Chondrocyte (in vitro differentiated cells): ENCODE measurements around the gene PLA1A. TPM values are rescaled to one million over a fixed set of nuclear protein-coding genes. Genes with fewer than 3 reads are reported as not detected.

Source experiments
- DNase-seq: peaks from one replicate; pipeline ENCODE4 v3.0.0; 2021; ENCODE audit warnings: mixed read lengths, low spot score
- H3K27ac Mint-ChIP-seq: one replicate; pipeline ENCODE4 v1.8.0; 2021; ENCODE audit warnings: mild to moderate bottlenecking, moderate library complexity, mixed read lengths; ENCODE audit not compliant: unreplicated experiment
- H3K27me3 Mint-ChIP-seq: 2 replicates; pipeline ENCODE4 v1.8.0; 2021; ENCODE audit warnings: low read depth, mixed read lengths
- H3K36me3 Mint-ChIP-seq: 2 replicates; pipeline ENCODE4 v1.8.0; 2021; ENCODE audit warnings: low read depth, mixed read lengths
- H3K4me1 Mint-ChIP-seq: 2 replicates; pipeline ENCODE4 v1.8.0; 2021; ENCODE audit warnings: low read depth, mild to moderate bottlenecking, mixed read lengths
- H3K4me3 Mint-ChIP-seq: one replicate; pipeline ENCODE4 v1.8.0; 2021; ENCODE audit warnings: mild to moderate bottlenecking, moderate library complexity, mixed read lengths; ENCODE audit not compliant: unreplicated experiment
- H3K9me3 Mint-ChIP-seq: 2 replicates; pipeline ENCODE4 v1.8.0; 2021; ENCODE audit warnings: low read depth, mixed read lengths
- CTCF ChIP-seq: fragments of 200-600 bp; sonication (generic); IDR thresholded peaks from 2 replicates; pipeline ENCODE4 v1.5.0; 2021; ENCODE audit warnings: antibody characterized with exemption, mild to moderate bottlenecking, moderate library complexity
- total RNA-seq: library from RNA; stranded (reverse); gene quantifications from 3 replicates; pipeline ENCODE4 v1.2.1, GENCODE V29; 2021

Gene PLA1A
- total RNA-seq, 1 donor from 2014 or later, result 0.55 TPM

- no peak overlapping the region for H3K4me3 Mint-ChIP-seq
- no peak overlapping the region for H3K27ac Mint-ChIP-seq
- no peak for DNase-seq
Measured at GRCh38 chr3:119636249-119636648, 38.6 kb downstream of the PLA1A start.

GRCh38 chr3:119636891-119637611, 39.4 kb downstream of the PLA1A start:
- Mint-ChIP-seq H3K4me1 (peaks cover 30% of the 10 kb centered on the region), H3K27me3 (no peaks in the 10 kb centered on the region), H3K4me3 (no peak overlapping the region), H3K9me3 (peaks cover 4% of the 10 kb centered on the region), H3K36me3 (no peaks in the 10 kb centered on the region), H3K27ac (peak overlapping the region; percentile 27)
- TF ChIP-seq CTCF, result no peak
- no peak for DNase-seq

More at GRCh38 chr3:119636249-119636648, 38.6 kb downstream of the PLA1A start:
- Mint-ChIP-seq H3K4me1 (peaks cover 38% of the 10 kb centered on the region), H3K36me3 (no peaks in the 10 kb centered on the region), H3K9me3 (peaks cover 1% of the 10 kb centered on the region), H3K27me3 (no peaks in the 10 kb centered on the region)
- TF ChIP-seq CTCF, result no peak

- no peaks in the 10 kb centered on the region for H3K27me3 Mint-ChIP-seq
- DNase-seq, result no peak
- no peak overlapping the region for H3K4me3 Mint-ChIP-seq
- peaks cover 4% of the 10 kb centered on the region for H3K9me3 Mint-ChIP-seq
- peak overlapping the region; percentile 93 for H3K27ac Mint-ChIP-seq
- TF ChIP-seq CTCF, result no peak
- no peaks in the 10 kb centered on the region for H3K36me3 Mint-ChIP-seq
- peaks cover 25% of the 10 kb centered on the region for H3K4me1 Mint-ChIP-seq
Measured at GRCh38 chr3:119637679-119638477, 40.2 kb downstream of the PLA1A start.

GRCh38 chr3:119639494-119640350, 42.0 kb downstream of the PLA1A start:
- Mint-ChIP-seq H3K36me3 (no peaks in the 10 kb centered on the region), H3K27me3 (no peaks in the 10 kb centered on the region), H3K4me1 (peaks cover 33% of the 10 kb centered on the region), H3K9me3 (peaks cover 4% of the 10 kb centered on the region), H3K27ac (peak overlapping the region; percentile 30), H3K4me3 (no peak overlapping the region)
- DNase-seq, result no peak
- TF ChIP-seq CTCF, result no peak

GRCh38 chr3:119641416-119641815, 43.7 kb downstream of the PLA1A start:
- Mint-ChIP-seq H3K9me3 (peaks cover 4% of the 10 kb centered on the region), H3K27ac (no peak overlapping the region), H3K27me3 (no peaks in the 10 kb centered on the region), H3K4me1 (peaks cover 27% of the 10 kb centered on the region), H3K4me3 (no peak overlapping the region), H3K36me3 (peaks cover 3% of the 10 kb centered on the region)
- DNase-seq, result no peak
- TF ChIP-seq CTCF, result no peak
